Amniotic stem cell (primary cell): ENCODE results near the gene LAMB3.

ENCODE experiments used
- DNase-seq: peaks from one replicate; lab custom pipeline; 2025; lab: John Stamatoyannopoulos, UW

The LAMB3 gene

DNA sequence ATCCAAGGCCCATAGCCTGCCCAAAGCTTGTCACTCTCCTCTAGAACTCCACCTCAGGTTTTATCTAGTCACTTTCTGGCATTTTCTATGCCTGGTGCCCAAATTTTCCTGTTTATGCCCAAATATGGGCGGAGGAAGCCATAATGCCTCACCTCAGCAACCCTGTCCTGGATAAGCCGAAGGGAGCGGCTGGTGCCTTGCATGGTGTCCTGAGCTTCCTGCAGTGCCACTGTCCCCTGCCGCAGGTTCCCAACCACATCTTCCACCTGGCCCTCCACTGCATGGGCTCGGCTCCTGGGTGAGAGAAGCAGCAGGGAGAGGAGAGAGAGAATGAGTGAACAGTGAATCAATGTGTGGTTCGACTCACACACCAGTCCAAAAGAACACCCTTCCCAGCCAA, 34.5 kb downstream of the LAMB3 start:
- no peak for DNase-seq

DNA sequence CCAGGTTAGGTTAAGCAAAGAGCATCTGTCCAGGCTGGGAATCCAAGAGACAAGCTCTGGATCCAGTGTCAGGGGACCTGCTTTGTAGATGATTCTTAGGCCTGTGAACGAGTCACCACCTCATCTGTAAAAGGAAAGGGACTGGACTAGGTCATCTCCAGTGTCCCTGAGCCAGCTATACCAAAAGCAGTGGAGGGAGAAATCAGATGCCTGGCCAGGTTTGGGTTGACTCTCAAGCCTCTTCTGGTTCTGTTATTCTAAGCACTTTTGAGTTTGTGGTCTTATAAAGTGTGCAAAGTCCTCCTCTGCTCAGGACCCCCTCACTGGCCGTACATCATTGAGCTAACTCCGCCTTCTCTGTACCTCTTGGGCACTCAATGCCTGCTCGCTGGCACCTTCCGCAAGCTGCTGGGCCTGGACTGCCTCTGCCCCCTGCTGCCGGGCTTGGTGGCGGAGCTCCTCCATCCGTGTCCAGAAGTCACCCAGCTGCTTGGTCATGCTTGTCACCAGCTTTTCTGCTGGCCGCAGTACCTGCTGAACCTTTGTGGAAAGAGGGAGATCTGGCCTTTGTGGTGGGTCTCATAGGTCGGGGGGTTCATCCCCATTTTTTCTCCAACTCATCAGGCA, 35.1 kb downstream of the LAMB3 start:
- no peak for DNase-seq

GRCh38 chr1:209616366-209617046, 35.7 kb downstream of the LAMB3 start:
- DNase-seq: no peak

- no peak for DNase-seq
Measured at GRCh38 chr1:209614906-209615305, 37.3 kb downstream of the LAMB3 start.

DNA sequence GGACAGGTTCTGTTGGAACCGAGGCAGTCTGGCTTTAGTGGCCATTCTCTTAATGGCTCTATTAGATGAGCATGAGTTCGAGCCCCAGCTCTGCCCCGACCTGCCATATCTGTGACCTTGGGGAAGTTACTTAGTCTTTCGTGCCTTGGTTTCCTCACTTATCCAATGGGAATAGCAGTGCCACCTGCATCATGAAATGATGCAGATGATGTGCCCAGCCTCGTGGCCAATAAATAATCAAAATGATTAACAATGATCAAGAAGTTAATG, 38.1 kb downstream of the LAMB3 start:
- DNase-seq: no peak

DNA sequence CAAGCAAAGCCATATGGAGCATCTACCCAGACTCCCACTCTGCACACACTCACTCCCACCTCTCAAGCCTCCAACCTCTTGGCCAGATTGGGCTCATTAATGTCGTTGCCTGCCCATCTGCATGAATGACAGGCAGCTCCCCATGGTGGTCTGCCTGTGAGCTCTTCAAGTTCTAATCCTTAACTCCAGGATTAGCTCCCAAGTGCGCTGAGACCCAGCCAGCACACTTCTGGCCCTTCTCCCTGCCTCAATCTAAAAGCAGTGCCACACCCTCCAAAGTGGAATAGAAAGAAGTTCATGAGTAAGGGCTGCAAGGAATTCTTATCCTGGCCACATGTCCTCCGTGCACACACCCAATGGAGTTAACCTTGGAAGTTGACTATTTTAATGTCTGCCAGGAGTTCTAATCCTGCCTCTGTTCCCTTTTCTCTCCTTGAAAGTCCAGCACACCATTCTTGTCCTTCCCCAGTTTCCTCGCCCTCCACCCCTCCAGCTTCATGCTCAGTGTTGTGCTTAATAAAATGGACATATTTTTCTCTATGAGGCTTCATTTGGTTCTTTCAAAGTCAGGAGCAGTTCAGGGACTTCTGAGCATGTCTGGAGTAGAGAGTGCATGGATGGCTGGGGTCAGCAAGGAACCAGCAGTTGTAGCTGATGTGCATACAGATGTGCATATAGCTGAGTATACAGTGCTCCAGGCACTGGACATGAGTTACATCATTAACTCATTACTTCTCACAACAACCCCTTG, 38.6 kb downstream of the LAMB3 start:
- no peak for DNase-seq

- DNase-seq: no peak
Measured at GRCh38 chr1:209612646-209613399, 39.4 kb downstream of the LAMB3 start.

GRCh38 chr1:209611771-209612570, 40.3 kb downstream of the LAMB3 start:
- no peak for DNase-seq

GRCh38 chr1:209610631-209610905, 41.7 kb downstream of the LAMB3 start:
- no peak for DNase-seq

DNA sequence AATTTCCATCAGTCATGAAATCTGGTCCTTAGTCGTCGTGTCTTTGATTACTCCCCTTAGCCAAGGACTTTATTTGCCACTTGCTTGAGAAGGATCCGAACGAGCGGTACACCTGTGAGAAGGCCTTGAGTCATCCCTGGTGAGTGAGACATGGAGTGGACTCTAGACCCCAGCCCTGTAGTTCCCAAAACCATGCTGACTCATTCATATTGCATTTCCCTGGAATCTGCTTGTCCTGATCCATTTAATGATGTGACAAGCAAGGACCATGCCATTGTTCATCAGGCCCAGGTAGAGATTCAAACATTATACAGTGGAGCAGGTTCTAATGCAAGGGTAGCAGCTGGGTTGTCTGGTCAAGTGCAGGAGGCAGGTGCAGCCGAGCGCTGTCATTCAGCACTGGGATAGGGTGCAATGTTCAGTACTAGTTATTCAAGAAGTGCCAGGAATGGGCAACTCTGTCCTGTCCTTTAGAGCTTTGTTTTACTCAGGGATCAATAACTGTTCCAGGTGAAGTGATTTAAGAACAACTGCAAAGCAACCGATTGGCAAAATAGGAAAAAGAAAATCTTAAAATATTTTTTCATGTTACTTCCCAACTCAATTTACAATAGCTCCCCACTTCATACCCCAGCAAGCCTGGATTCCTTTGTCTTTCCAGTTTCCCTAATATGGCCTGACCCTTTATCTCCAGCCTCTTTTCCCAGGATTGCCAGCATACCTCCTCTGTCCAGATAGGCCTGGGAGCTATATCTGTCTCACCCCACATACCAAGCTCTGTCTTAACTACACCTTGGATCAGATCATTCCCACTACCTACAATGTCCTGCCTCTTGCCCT, 42.2 kb downstream of the LAMB3 start:
- DNase-seq: no peak

DNA sequence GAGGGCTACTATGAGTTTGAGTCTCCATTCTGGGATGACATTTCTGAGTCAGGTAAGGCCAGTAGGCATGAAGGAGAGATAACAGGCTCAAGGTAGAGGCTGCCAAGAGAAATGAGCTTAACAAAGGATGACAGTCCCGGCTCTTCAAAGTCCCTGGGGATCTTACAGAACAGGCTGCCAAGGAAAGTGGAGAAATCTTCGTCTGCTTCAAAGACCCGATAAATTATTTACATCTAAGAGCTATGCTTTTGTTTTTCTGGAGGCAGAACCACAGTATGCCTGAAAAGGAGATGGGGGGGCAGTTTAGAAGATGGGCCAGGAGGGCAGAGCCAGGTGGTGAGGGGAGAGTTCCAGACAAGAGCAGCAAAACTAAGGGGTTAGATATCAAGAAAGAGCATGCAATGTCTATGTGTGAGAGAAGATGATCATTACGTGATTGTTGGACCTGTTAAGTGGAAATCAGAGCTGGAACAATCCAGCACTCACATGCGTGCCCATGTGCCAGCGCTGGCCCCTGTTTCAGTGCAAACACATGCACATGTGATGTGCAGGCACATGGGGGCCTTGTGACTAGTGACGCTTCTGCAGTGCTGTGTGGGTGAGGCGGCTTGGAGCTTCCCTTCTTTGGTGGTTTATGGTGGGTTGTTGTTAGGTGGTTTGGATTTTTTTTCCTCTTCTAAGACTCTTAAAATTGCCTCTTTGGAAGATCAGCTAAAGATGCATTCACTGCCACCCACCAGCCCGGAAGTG, 43.0 kb downstream of the LAMB3 start:
- DNase-seq: no peak

- DNase-seq: no peak
Measured at GRCh38 chr1:209607795-209608178, 44.4 kb downstream of the LAMB3 start.

- DNase-seq: no peak
Measured at GRCh38 chr1:209607102-209607794, 45.0 kb downstream of the LAMB3 start.

GRCh38 chr1:209603877-209604276, 48.3 kb downstream of the LAMB3 start:
- no peak for DNase-seq

DNA sequence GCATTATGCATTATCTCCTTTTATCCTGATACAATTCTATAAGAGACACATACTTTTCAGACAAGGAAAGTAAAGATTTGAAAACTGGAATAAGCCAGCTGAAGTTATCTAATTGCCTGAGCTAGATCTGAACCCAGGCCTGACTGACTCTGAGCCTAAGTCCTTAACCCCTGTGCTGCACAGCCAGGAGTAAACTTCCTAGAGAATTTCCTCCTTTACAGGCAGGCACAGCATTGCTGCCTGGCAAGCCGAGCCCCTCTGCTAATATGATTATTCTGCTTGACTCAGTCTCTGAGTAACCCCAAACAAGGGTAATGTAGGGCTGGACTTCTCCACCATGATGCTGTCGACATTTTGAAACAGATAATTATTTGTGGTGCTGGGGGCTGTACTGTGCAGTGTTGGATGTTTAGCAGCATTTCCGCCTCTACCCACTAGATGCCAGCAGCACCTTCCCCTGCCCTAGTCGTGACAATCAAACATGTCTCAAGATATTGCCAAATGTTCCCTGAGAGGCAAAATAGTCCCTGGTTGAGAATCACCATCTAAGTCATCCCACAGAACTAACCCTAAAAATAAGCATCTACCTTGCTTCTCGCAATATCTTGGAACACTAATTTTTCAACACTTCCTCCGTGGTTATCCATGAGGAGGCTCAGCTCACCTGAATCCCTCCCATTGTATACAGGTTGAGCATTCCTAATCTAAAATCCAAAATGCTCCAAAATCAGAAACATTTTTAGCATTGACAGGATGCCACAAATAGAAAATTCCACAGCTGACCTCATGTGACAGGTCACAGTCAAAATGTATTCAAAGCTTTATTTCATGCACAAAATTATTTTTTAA, 50.2 kb downstream of the LAMB3 start:
- no peak for DNase-seq

DNA sequence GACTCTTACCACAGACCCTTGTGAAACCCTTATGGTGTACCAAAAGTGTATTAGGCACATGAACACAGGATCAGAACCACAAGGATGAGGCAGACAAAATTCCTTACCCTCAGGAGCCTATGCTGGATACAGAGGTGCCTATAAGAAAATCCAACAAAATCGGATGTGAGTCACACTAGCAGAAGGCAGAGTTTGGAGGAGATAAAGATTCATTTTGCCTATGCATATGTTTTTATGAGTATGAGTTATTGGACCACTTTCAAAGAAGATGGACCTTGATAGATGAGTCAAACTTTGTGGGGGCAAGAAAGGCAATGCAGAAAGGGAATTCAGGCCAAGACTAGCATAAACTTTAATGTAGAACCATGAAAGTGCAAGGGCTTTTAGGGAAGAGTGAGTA, 51.7 kb downstream of the LAMB3 start:
- DNase-seq: no peak

DNA sequence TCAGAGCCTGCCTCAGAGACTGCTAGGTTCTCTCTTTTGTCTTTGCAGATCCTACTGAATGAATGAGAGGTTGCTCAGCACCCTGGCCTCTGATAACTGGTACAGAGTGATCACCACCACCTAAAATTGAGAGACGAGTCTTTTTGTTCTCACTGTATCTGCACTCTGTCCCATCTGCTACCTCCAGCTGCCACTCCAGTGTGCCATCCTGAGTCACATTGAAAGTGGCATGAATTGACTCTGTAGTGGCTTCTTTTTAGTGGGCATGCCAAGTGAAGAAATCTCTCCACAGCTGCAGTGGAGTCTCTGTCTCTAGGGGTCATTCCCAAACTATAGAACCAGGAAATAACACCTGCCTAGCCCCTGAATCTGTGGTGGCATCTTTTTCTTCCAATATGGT, 54.0 kb downstream of the LAMB3 start:
- DNase-seq: no peak

DNA sequence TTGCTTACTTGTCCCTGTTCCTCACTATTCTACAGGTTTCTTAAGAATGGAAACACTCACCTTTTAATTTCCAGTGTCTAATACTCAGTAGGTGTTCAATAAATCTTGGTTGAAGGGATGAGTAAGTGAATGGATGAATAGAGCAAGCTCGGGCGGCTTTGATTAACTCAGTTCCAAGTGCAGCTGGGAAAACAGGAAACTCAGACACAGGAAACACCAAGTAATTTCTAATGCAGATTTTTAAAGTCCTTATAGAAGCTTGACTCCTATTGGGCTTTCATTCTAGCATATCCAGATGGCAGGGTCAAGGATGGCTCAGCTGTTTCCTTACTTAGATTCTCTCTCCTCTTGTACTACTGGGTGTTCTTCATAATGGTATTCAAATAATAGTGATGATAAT, 54.7 kb downstream of the LAMB3 start:
- no peak for DNase-seq
